Measurements from ENCODE around the gene PAPSS1.

DNA sequence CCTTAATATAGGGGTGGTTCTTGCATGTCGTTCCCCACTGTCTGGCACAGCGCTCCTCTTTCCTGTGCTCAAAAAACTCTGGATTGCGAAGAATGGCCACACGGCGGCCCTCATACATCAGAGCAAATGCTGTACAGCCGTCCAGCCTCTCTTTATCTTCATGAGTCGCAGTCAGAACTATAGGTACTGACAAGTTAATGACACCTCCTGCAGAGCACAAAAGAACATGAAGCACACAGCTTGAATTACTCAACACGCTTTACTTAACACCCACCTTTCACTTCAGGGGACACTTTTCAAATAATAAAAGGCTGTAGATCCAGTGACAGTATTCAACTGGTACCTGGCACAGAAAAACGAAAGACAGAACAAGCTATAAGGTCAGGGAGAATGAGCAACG is 65.3 kb downstream of the PAPSS1 start:
- TF ChIP-seq CTCF (conservative IDR thresholded peaks at IDR 0.05; ENCODE audit: low read depth in 2 of 2) (0 out of 4 replicates have a peak, but pooled peaks have one; percentile 11 to 12), POLR2AphosphoS5 (IDR thresholded peaks at IDR 0.05; ENCODE audit: low read depth) (no peak), EZH2phosphoT487 (IDR thresholded peaks at IDR 0.05; ENCODE audit: unreplicated experiment) (no peak), JUNB (IDR thresholded peaks at IDR 0.05; ENCODE audit: unreplicated experiment) (no peak), REST (IDR thresholded peaks at IDR 0.05; ENCODE audit: unreplicated experiment) (no peak), CREB1 (CRISPR knock-in tag; IDR thresholded peaks at IDR 0.05; ENCODE audit: low read depth) (no peak), EZH2 (IDR thresholded peaks at IDR 0.05; ENCODE audit: low read depth, unreplicated experiment) (no peak), ZNF114 (CRISPR knock-in tag; IDR thresholded peaks at IDR 0.05) (no peak), STAT1 (IDR thresholded peaks at IDR 0.05; ENCODE audit: unreplicated experiment) (no peak)
- TF ChIP-seq, protein P1, sequence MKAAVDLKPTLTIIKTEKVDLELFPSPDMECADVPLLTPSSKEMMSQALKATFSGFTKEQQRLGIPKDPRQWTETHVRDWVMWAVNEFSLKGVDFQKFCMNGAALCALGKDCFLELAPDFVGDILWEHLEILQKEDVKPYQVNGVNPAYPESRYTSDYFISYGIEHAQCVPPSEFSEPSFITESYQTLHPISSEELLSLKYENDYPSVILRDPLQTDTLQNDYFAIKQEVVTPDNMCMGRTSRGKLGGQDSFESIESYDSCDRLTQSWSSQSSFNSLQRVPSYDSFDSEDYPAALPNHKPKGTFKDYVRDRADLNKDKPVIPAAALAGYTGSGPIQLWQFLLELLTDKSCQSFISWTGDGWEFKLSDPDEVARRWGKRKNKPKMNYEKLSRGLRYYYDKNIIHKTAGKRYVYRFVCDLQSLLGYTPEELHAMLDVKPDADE (IDR thresholded peaks at IDR 0.05) = no peak
